ENCODE results near the gene SLC25A29.

The SLC25A29 gene

GRCh38 chr14:100278702-100279101, 27.5 kb downstream of the SLC25A29 start:
- no peak for DNase-seq

GRCh38 chr14:100275214-100275613, 31.0 kb downstream of the SLC25A29 start:
- no peak for DNase-seq

DNA sequence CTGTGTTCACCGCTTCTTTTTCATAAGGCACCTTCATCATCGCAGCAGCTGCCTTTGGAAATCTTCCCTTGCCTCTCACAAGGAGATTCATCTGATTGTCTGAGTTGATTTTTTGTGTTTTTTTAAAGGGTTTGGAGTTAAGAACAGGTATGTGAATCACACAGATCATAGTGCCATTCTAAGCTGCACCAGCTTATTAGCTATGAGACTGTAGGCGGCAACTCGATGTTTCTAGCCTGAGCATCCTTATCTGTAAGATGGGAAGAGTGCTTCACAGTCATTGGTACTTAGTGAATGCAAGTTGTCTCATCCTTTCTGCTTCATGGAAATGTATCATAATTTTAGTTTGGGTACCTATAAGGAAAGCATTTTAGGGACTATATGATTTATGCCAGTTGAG, 32.0 kb downstream of the SLC25A29 start:
- DNase-seq = no peak

DNA sequence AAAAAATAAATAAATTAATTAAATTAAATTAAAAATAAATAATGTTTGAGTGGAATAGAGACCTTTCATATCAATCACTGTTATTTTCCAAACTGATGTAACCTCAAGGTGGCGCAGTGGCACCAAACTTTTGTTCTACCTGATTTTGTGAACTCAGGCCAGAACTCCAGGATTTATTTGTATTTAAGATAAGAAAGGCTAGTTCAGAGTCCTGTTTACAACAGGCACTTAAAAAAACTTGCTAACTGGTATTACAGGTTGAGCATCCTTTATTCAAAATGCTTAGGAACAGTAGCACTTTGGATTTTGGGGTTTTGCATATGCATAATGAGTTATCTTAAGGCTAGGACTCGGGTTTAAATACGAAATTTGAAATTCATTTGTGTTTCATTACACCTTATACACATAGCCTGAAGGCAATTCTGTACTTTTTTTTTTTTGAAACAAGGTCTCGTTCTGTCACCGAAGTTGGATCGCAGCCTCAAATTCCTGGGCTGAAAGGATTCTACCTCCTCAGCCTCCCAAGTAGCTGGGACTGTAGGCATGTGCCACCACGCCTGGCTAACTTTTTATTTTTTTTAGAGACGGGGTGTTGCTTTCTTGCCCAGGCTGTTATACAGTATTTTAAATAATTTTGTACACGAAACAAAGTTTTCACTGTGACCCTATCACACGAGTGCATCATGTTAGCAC, 34.9 kb downstream of the SLC25A29 start:
- DNase-seq = no peak

GRCh38 chr14:100268591-100269207, 37.5 kb downstream of the SLC25A29 start:
- no peak for DNase-seq

DNA sequence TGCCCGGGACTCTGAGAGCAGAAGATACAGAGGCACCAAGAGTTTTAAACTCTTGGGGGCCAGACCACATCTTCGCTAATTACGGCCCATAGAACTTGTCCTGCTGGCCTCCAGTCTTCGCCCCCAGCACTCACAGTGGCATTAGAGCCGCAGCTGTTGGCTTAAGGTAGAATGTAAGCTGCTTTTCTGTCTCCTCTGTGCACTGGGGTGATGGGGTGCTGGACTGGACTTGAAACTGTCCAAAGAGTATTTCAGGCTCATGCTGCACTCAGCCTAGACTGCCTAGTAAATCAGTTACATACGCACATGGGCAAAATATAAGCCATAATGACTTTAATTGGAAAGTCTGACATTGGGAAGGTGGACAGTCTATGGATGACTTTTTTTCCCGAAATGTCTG, 38.3 kb downstream of the SLC25A29 start:
- no peak for DNase-seq

DNA sequence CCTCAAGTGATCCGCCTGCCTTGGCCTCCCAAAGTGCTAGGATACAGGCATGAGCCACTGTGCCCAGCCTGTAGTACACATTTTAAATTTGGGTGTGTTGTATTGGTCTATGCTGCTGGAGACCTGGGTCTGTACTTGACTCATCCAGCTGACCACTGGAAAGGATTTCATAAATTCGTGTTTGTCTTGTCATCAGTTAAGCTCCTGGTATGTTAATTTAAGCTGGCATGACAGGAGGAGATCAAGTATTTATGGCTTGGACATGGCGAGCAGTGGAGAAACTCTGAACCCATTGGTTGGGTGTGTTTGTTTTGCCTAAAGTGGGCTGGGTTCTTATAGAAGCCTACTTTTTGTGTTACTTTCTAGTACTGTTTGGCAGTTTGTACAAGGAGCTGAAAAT, 43.1 kb downstream of the SLC25A29 start:
- no peak for DNase-seq

DNA sequence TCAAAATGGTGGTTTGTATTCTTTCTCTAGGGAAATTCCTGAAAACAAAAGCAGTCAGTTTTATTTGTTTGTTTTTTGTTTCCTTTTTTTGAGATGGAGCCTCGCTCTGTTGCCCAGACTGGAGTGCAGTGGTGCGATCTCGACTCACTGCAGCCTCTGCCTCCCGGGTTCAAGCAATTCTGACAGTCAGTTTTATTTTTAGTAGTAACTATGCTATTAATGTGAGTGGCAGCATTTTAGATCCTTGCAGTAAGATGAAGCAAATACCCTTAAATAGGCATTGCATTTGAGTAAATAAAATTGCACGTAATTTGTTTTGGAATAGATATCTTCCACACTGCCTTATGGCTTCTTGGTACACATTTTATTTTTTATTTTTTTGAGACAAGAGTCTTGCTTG, 43.7 kb downstream of the SLC25A29 start:
- no peak for DNase-seq

DNA sequence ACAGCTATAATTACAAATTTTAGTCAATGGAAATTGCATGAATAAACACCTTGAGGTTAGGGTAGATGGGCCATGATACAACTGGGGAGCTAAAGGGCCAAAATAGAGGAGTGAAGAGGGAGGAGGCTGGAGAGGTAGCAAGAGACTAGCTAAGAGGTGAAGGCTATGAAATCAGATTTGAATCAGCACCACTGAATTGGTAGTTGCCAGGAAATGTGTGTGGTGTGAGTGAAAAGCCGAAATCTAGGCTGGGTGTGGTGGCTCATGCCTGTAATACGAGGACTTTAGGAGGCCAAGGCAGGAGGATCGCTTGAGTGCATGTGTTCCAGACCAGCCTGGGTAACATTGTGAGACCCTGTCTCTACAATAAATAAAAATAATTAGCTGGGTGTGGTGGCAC, 44.6 kb downstream of the SLC25A29 start:
- no peak for DNase-seq

GRCh38 chr14:100256339-100256895, 49.8 kb downstream of the SLC25A29 start:
- DNase-seq = no peak

- no peak for DNase-seq
These were observed 53.6 kb downstream of the SLC25A29 start for GRCh38 chr14:100252684-100253083.

DNA sequence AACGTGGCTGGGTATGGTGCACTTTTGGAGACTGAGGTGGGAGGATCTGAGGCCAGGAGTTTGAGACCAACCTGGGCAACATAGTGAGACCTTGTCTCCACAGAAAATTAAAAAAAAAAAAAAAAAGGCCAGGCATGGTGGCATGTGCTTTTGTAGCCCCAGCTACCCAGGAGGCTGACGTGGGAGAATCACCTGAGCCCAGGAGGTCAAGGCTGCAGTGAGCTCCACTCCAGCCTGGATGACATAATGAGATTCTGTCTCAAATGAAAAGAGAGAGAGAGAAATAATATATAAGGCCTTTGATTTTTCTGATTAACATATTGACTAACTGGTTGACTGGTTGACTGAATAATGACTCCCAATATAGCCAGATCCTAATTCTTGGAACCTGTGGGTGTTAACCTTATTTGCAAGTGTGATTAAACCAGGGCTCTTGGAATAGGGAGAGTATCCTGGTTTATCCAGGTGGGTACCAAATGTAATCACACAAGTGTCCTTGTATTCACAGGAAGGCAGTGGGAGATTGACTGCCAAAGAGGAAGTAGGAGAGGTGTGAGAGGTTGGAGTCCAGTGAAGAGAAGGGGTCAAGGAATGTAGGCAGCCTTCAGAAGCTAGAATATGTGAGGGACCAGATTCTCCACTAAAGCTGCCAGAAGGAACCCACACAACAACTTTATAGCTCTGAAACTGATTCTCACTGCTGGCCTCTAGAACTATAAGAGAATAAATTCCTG, 55.3 kb downstream of the SLC25A29 start:
- DNase-seq = no peak

DNA sequence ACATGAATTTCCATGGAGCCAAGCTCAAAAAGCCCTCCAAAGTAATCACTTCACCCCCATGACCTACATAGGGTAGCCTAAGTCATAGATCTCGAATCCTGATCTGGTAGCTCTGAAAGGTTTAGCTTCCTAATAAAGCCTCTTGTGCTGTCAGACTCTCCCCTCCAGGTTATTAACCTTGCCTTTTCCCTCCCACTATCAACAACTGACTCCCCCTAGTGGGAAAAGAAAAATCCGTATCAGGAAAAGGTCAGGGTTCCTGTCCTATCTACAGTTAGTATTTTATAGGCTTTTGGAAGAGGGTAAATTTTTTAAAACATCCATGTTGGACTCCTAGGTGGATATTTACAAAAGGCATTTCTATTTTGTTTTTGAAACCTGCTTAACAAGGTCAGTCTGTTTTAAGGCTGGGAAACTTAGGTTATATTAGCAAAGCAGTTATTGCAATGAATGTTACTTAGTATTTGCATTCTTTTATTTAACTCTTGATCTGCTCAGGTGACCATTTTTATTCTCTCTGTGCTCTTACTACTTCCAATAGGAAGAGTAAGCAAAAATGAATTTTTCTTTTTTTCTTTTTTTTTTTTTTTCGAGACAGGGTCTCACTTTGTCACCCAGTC, 59.3 kb downstream of the SLC25A29 start:
- peak; percentile 19 for DNase-seq

DNA sequence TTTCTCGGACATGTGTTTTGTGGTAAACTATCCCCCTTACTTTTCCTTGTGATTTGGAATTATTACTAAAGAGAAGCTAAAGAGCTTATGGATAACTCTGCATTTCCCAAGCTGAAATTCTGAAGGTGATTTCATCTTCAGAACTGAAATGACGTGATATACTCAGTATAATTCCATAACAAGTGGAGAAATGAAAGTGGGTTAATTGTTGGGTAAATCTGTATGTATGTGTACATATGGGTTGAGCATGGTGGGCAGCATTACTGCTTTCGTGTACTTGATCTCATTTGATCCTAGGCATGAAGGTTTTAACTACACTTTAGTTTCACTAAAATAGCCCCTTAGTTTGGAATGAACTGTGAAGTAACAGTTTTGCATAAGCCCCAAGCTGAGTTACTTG, 63.2 kb downstream of the SLC25A29 start:
- no peak for DNase-seq

DNA sequence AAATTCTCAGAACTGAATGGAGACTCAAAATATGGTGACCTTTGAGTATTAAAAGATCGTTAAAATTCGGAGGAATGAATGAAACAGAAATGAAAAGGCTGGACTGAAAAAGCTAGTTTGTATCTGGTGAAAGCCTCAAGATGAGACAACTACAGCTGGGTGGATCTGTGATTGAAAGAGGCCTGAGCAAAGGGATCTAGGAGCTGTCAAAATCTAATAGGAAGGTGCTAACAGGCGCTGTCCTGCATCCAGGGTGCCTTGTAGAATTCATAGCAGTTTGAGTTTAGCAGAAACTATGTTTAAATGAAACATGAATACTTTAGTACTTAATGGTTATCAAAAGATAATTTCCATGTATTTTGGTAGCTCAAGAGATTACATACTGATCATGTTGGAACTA, 65.0 kb downstream of the SLC25A29 start:
- DNase-seq = no peak

All from NCI-H446 treated with DMSO at 0.1 percent for 48 hours (cell line).